GM04503 (cell line): ENCODE data around the gene TMOD3.
A peak's percentile ranks its signal among the peaks of the same experiment; 100 is the strongest.

ENCODE experiments used
- DNase-seq: peaks from one replicate; pipeline ENCODE4 v3.0.0-alpha.2; 2012; ENCODE audit warnings: low read depth

TMOD3 gene

GRCh38 chr15:51907136-51907862 is 77.8 kb downstream of the TMOD3 start:
- DNase-seq: peak; percentile 11

GRCh38 chr15:51908316-51908715 is 78.9 kb downstream of the TMOD3 start:
- no peak for DNase-seq

GRCh38 chr15:51909584-51909983 is 80.1 kb downstream of the TMOD3 start:
- DNase-seq: no peak

GRCh38 chr15:51912528-51912927 is 83.1 kb downstream of the TMOD3 start:
- no peak for DNase-seq

GRCh38 chr15:51917493-51917892 is 88.0 kb downstream of the TMOD3 start:
- no peak for DNase-seq

- no peak for DNase-seq
Observed at GRCh38 chr15:51924156-51925068, 95.0 kb downstream of the TMOD3 start.

- no peak for DNase-seq
Observed at GRCh38 chr15:51926809-51927208, 97.4 kb downstream of the TMOD3 start.

GRCh38 chr15:51931016-51931415 is 101.6 kb downstream of the TMOD3 start:
- no peak for DNase-seq

- no peak for DNase-seq
Observed at GRCh38 chr15:51931638-51932037, 102.2 kb downstream of the TMOD3 start.

GRCh38 chr15:51932161-51932560 is 102.7 kb downstream of the TMOD3 start:
- DNase-seq: no peak

GRCh38 chr15:51935466-51936104 is 106.1 kb downstream of the TMOD3 start:
- DNase-seq: no peak

- no peak for DNase-seq
Observed at GRCh38 chr15:51936105-51936478, 106.6 kb downstream of the TMOD3 start.

GRCh38 chr15:51938286-51938685 is 108.8 kb downstream of the TMOD3 start:
- DNase-seq: no peak

- DNase-seq: no peak
Observed at GRCh38 chr15:51939216-51939615, 109.8 kb downstream of the TMOD3 start.

GRCh38 chr15:51947124-51947523 is 117.7 kb downstream of the TMOD3 start:
- no peak for DNase-seq

GRCh38 chr15:51952805-51953204 is 123.4 kb downstream of the TMOD3 start:
- DNase-seq: no peak

GRCh38 chr15:51955504-51955903 is 126.1 kb downstream of the TMOD3 start:
- DNase-seq: no peak
